OCI-LY7 (cell line): ENCODE results near the gene ZFHX3.

Source experiments
- CTCF ChIP-seq: fragments of 200-600 bp; sonication (generic); conservative IDR thresholded peaks from 2 replicates; pipeline ENCODE4 v1.5.1; 2014; ENCODE audit warnings: mild to moderate bottlenecking, antibody characterized with exemption, low read length, moderate library complexity, mixed read lengths
- EZH2phosphoT487 ChIP-seq: fragments of 200-600 bp; sonication (generic); IDR thresholded peaks from 2 replicates; pipeline ENCODE4 v1.6.1; 2018; ENCODE audit warnings: low read depth, borderline replicate concordance, mild to moderate bottlenecking, mixed run types, antibody characterized with exemption, low read length, moderate library complexity, mixed read lengths

GRCh38 chr16:73011926-73012325, 36.0 kb downstream of the ZFHX3 start:
- TF ChIP-seq CTCF (no peak), EZH2phosphoT487 (no peak)
